Measurements from ENCODE around the gene RFT1. TPM values are rescaled to one million over a fixed set of nuclear protein-coding genes. Genes with fewer than 3 reads are reported as not detected.

Gene RFT1
- total RNA-seq, 4 donors from 2014 or later, result 14.4 to 17.7 (median 16.2) TPM

- no peaks in the 10 kb centered on the region for H3K27me3 ChIP-seq
- H3K4me3 ChIP-seq (replicated peaks in 1 of 3), result no peak overlapping the region
- intact Hi-C loops (cut with DNase I), result no loop called here
- WGBS, 2 donors, result 85 to 90% methylated on average over 2 of the region's 2 CpGs
- H3K4me1 ChIP-seq, result peaks cover 10 to 18% of the 10 kb centered on the region in 2 donors
- H3K36me3 ChIP-seq, result no peaks in the 10 kb centered on the region
- no peak overlapping the region for H3K27ac ChIP-seq
- no peaks in the 10 kb centered on the region for H3K9me3 ChIP-seq
- DNase-seq, result no peak
- TF ChIP-seq CTCF (IDR thresholded peaks at IDR 0.05) (no peak), POLR2A (IDR thresholded peaks at IDR 0.05) (no peak)
Measured at GRCh38 chr3:53039376-53039752, 90.9 kb downstream of the RFT1 start.

- WGBS, 2 donors, result 90 to 92% methylated on average over 5 of the region's 5 CpGs
Measured at GRCh38 chr3:53038679-53039375, 91.4 kb downstream of the RFT1 start.

More at GRCh38 chr3:53038679-53039375, 91.4 kb downstream of the RFT1 start:
- Histone ChIP-seq H3K9me3 (no peaks in the 10 kb centered on the region), H3K4me1 (peaks cover 6 to 18% of the 10 kb centered on the region in 2 donors), H3K27me3 (no peaks in the 10 kb centered on the region), H3K27ac (no peak overlapping the region), H3K4me3 (replicated peaks in 1 of 3) (no peak overlapping the region), H3K36me3 (no peaks in the 10 kb centered on the region)
- TF ChIP-seq POLR2A (IDR thresholded peaks at IDR 0.05) (no peak), CTCF (IDR thresholded peaks at IDR 0.05) (no peak)
- intact Hi-C loops (cut with DNase I), result no loop called here
- DNase-seq, result no peak

Other genes with a start within 250 kb of the RFT1 start
- 10 to 100 TPM; 15.0 to 22.1 (median 18.7) TPM for gene STIMATE, start 232.9 kb downstream of the RFT1 start, total RNA-seq
- 10 to 100 TPM; 17.2 to 35.3 (median 31.1) TPM for gene SFMBT1, start 84.4 kb downstream of the RFT1 start, total RNA-seq
- 100 to 1,000 TPM in 1 of 4 donors, 10 to 100 TPM in 3; 32.0 to 154 (median 71.4) TPM for gene PRKCD, start 30.8 kb upstream of the RFT1 start, total RNA-seq
- 100 to 1,000 TPM; 468 to 962 (median 800) TPM for gene TKT, start 125.6 kb upstream of the RFT1 start, total RNA-seq
- gene DCP1A, start 217.1 kb upstream of the RFT1 start, total RNA-seq, result 10 to 100 TPM; 20.9 to 30.6 (median 23.3) TPM